Neural cell (in vitro differentiated cells): ENCODE results near the gene OR51I2. TPM values are rescaled to one million over a fixed set of nuclear protein-coding genes. Genes with fewer than 3 reads are reported as not detected.

Source experiments
- H2AFZ ChIP-seq: fragments of 200-600, 300-800 bp; sonication (generic), shearing (Covaris generic); 2 replicates; pipeline ENCODE4 v1.6.0; 2014; ENCODE audit warnings: low read depth, mild to moderate bottlenecking, antibody characterized with exemption, low read length, moderate library complexity
- H3F3A ChIP-seq: fragments of 200-600 bp; shearing (Covaris generic); 2 replicates; pipeline ENCODE4 v1.6.1; 2016; ENCODE audit warnings: mild to moderate bottlenecking, moderate library complexity, mixed read lengths, antibody characterized with exemption, low read length; ENCODE audit not compliant: insufficient read depth, poor library complexity, severe bottlenecking
- H3K27ac ChIP-seq: fragments of 200-600, 300-800 bp; sonication (generic), shearing (Covaris generic); 2 replicates; pipeline ENCODE4 v1.5.1; 2014; ENCODE audit warnings: mild to moderate bottlenecking, low read length, moderate library complexity
- H3K27me3 ChIP-seq: fragments of 300-800, 200-600 bp; sonication (generic), shearing (Covaris generic); 2 replicates; pipeline ENCODE4 v1.6.0; 2014; ENCODE audit warnings: mild to moderate bottlenecking, low read depth, low read length, moderate library complexity; ENCODE audit not compliant: insufficient read depth
- H3K36me3 ChIP-seq: fragments of 300-800, 200-600 bp; sonication (generic), shearing (Covaris generic); 2 replicates; pipeline ENCODE4 v1.5.1; 2014; ENCODE audit warnings: mild to moderate bottlenecking, antibody characterized with exemption, low read length, moderate library complexity; ENCODE audit not compliant: insufficient read depth
- H3K4me2 ChIP-seq: fragments of 300-800, 200-600 bp; sonication (generic), shearing (Covaris generic); 2 replicates; pipeline ENCODE4 v1.6.0; 2014; ENCODE audit warnings: mild to moderate bottlenecking, low read length
- H3K4me3 ChIP-seq: fragments of 300-800, 200-600 bp; sonication (generic), shearing (Covaris generic); 2 replicates; pipeline ENCODE4 v1.5.1; 2014; ENCODE audit warnings: mild to moderate bottlenecking, low read length, moderate library complexity
- H3K79me2 ChIP-seq: fragments of 200-600 bp; shearing (Covaris generic); replicated peaks from 2 replicates; pipeline ENCODE4 v1.6.0; 2014; ENCODE audit warnings: mild to moderate bottlenecking, low read length, moderate library complexity; ENCODE audit not compliant: insufficient read depth
- H3K9ac ChIP-seq: fragments of 300-800, 200-600 bp; sonication (generic), shearing (Covaris generic); 2 replicates; pipeline ENCODE4 v1.6.1; 2016; ENCODE audit warnings: mild to moderate bottlenecking, low read length, mixed read lengths
- H3K9me2 ChIP-seq: fragments of 200-600 bp; shearing (Covaris generic); 2 replicates; pipeline ENCODE4 v1.6.1; 2016; ENCODE audit warnings: mild to moderate bottlenecking, low read length, mixed read lengths; ENCODE audit not compliant: insufficient read depth
- H3K9me3 ChIP-seq: fragments of 200-600, 300-800 bp; sonication (generic), shearing (Covaris generic); 2 replicates; pipeline ENCODE4 v1.6.1; 2016; ENCODE audit warnings: mild to moderate bottlenecking, mixed run types, low read length, moderate library complexity, mixed read lengths
- H4K20me1 ChIP-seq: fragments of 200-600 bp; shearing (Covaris generic); 2 replicates; pipeline ENCODE4 v1.6.1; 2016; ENCODE audit warnings: mild to moderate bottlenecking, mixed run types; ENCODE audit not compliant: insufficient read depth
- CTCF ChIP-seq: fragments of 450-650 bp; IDR thresholded peaks from 2 replicates; pipeline ENCODE4 v1.5.1; 2014; ENCODE audit warnings: antibody characterized with exemption, mild to moderate bottlenecking, moderate library complexity; ENCODE audit not compliant: poor library complexity, severe bottlenecking
- EP300 ChIP-seq: fragments of 450-650 bp; conservative IDR thresholded peaks from 2 replicates; pipeline ENCODE4 v1.6.1; 2014; ENCODE audit warnings: antibody characterized with exemption, mild to moderate bottlenecking, moderate library complexity; ENCODE audit not compliant: poor library complexity, severe bottlenecking
- EZH2 ChIP-seq: fragments of 200-600, 300-800 bp; shearing (Covaris generic), sonication (generic); IDR thresholded peaks from 2 replicates; pipeline ENCODE4 v1.6.1; 2014; ENCODE audit warnings: antibody characterized with exemption, low read length, borderline replicate concordance, mild to moderate bottlenecking; ENCODE audit not compliant: insufficient read depth, poor library complexity, severe bottlenecking
- MXI1 ChIP-seq: fragments of 450-650 bp; conservative IDR thresholded peaks from 2 replicates; pipeline ENCODE4 v1.6.1; 2014; ENCODE audit warnings: antibody characterized with exemption, mild to moderate bottlenecking; ENCODE audit not compliant: poor library complexity, severe bottlenecking
- POLR2AphosphoS5 ChIP-seq: IDR thresholded peaks from 2 replicates; pipeline ENCODE4 v1.6.1; 2012
- RAD21 ChIP-seq: fragments of 450-650 bp; conservative IDR thresholded peaks from 2 replicates; pipeline ENCODE4 v1.6.1; 2014; ENCODE audit warnings: antibody characterized with exemption, mild to moderate bottlenecking, moderate library complexity
- REST ChIP-seq: IDR thresholded peaks from 2 replicates; pipeline ENCODE4 v1.6.1; 2012; ENCODE audit warnings: borderline replicate concordance
- SMC3 ChIP-seq: fragments of 450-650 bp; conservative IDR thresholded peaks from 2 replicates; pipeline ENCODE4 v1.6.1; 2014; ENCODE audit warnings: antibody characterized with exemption, mild to moderate bottlenecking, moderate library complexity; ENCODE audit not compliant: poor library complexity
- TAF1 ChIP-seq: IDR thresholded peaks from 2 replicates; pipeline ENCODE4 v1.6.1; 2012; ENCODE audit warnings: low read depth
- polyA plus RNA-seq: library from polyadenylated mRNA; depleted of rRNA; stranded (reverse); fragments of >200 nt; gene quantifications from 2 replicates; pipeline ENCODE4 v1.2.3, GENCODE V29; 2014

The OR51I2 gene
- polyA plus RNA-seq, 1 donor from 2014 or later, result not detected

- no peak overlapping the region for H3K9ac ChIP-seq
- H3K9me3 ChIP-seq, result no peaks in the 10 kb centered on the region
- H3K36me3 ChIP-seq, result no peaks in the 10 kb centered on the region
- no peak overlapping the region for H3K4me3 ChIP-seq
- no peak overlapping the region for H3K4me2 ChIP-seq
- H3K79me2 ChIP-seq, result no peaks in the 10 kb centered on the region
- no peaks in the 10 kb centered on the region for H4K20me1 ChIP-seq
- H2AFZ ChIP-seq, result no peak overlapping the region
- no peaks in the 10 kb centered on the region for H3K27me3 ChIP-seq
- no peak overlapping the region for H3K27ac ChIP-seq
- TF ChIP-seq REST, result no peak
- TF ChIP-seq EP300, result no peak
- H3K9me2 ChIP-seq, result no peaks in the 10 kb centered on the region
- H3F3A ChIP-seq, result no peaks in the 10 kb centered on the region
These were observed 309 bp downstream of the OR51I2 start for GRCh38 chr11:5449432-5449831.

GRCh38 chr11:5460983-5461621 is 12.0 kb downstream of the OR51I2 start:
- Histone ChIP-seq H4K20me1 (no peaks in the 10 kb centered on the region), H3F3A (no peaks in the 10 kb centered on the region), H3K9ac (no peak overlapping the region), H2AFZ (no peak overlapping the region), H3K36me3 (no peaks in the 10 kb centered on the region), H3K4me2 (no peak overlapping the region), H3K9me3 (no peaks in the 10 kb centered on the region), H3K27me3 (no peaks in the 10 kb centered on the region), H3K27ac (no peak overlapping the region), H3K9me2 (no peaks in the 10 kb centered on the region), H3K79me2 (no peaks in the 10 kb centered on the region), H3K4me3 (no peak overlapping the region)
- TF ChIP-seq RAD21 (no peak), SMC3 (no peak), EP300 (no peak), CTCF (no peak), POLR2AphosphoS5 (no peak)

GRCh38 chr11:5467527-5467926 is 18.4 kb downstream of the OR51I2 start:
- Histone ChIP-seq H3K4me2 (no peak overlapping the region), H3K9me2 (no peaks in the 10 kb centered on the region), H3K4me3 (no peak overlapping the region), H3K9me3 (no peaks in the 10 kb centered on the region), H2AFZ (no peak overlapping the region), H3K9ac (no peak overlapping the region), H3K27me3 (no peaks in the 10 kb centered on the region), H4K20me1 (no peaks in the 10 kb centered on the region), H3F3A (no peaks in the 10 kb centered on the region), H3K36me3 (no peaks in the 10 kb centered on the region), H3K79me2 (no peaks in the 10 kb centered on the region), H3K27ac (no peak overlapping the region)
- TF ChIP-seq POLR2AphosphoS5 (no peak), RAD21 (no peak), EP300 (no peak), CTCF (no peak), REST (no peak), MXI1 (no peak), TAF1 (no peak), SMC3 (no peak), EZH2 (no peak)
